Endodermal cell (in vitro differentiated cells): ENCODE results near the gene ABLIM3. TPM values are rescaled to one million over a fixed set of nuclear protein-coding genes. Genes with fewer than 3 reads are reported as not detected.

ENCODE experiments used
- DNase-seq: peaks from one replicate; pipeline ENCODE4 v3.0.0-alpha.2; 2017
- H3K27ac ChIP-seq: 2 replicates; pipeline ENCODE4 v1.5.1; 2013; ENCODE audit warnings: mild to moderate bottlenecking, low read depth, low read length, moderate library complexity
- H3K27me3 ChIP-seq: 2 replicates; pipeline ENCODE4 v1.6.1; 2013; ENCODE audit warnings: mild to moderate bottlenecking, low read length, moderate library complexity; ENCODE audit not compliant: insufficient read depth, control insufficient read depth, poor library complexity, severe bottlenecking
- H3K36me3 ChIP-seq: 2 replicates; pipeline ENCODE4 v1.7.0; 2013; ENCODE audit warnings: mild to moderate bottlenecking, low read length, moderate library complexity; ENCODE audit not compliant: control insufficient read depth, insufficient read depth
- H3K4me1 ChIP-seq: one replicate; pipeline ENCODE4 v1.7.0; 2013; ENCODE audit warnings: low read length; ENCODE audit not compliant: control insufficient read depth, insufficient read depth
- H3K4me3 ChIP-seq: 2 replicates; pipeline ENCODE4 v1.5.1; 2013; ENCODE audit warnings: mild to moderate bottlenecking, low read length, moderate library complexity
- H3K9ac ChIP-seq: 2 replicates; pipeline ENCODE4 v1.6.1; 2013; ENCODE audit warnings: mild to moderate bottlenecking, low read length, moderate library complexity; ENCODE audit not compliant: poor library complexity, severe bottlenecking; ENCODE audit errors: extremely low read depth
- H3K9me3 ChIP-seq: 2 replicates; pipeline ENCODE4 v1.6.1; 2013; ENCODE audit warnings: mild to moderate bottlenecking, low read length, moderate library complexity; ENCODE audit not compliant: control insufficient read depth
- H3K27ac Mint-ChIP-seq: 2 replicates; pipeline ENCODE4 v1.8.0; 2020; ENCODE audit warnings: mixed read lengths
- H3K27me3 Mint-ChIP-seq: 2 replicates; pipeline ENCODE4 v1.8.0; 2021; ENCODE audit warnings: mild to moderate bottlenecking, mixed read lengths; ENCODE audit not compliant: insufficient read depth
- H3K36me3 Mint-ChIP-seq: 2 replicates; pipeline ENCODE4 v1.8.0; 2020; ENCODE audit warnings: low read depth, mixed read lengths
- H3K4me1 Mint-ChIP-seq: 2 replicates; pipeline ENCODE4 v1.8.0; 2020; ENCODE audit warnings: mixed read lengths
- H3K4me3 Mint-ChIP-seq: 2 replicates; pipeline ENCODE4 v1.8.0; 2020; ENCODE audit warnings: mild to moderate bottlenecking, moderate library complexity, mixed read lengths
- H3K9me3 Mint-ChIP-seq: 2 replicates; pipeline ENCODE4 v1.8.0; 2020; ENCODE audit warnings: mild to moderate bottlenecking, mixed read lengths
- WGBS, 2 experiments: methylation state at CpG; one replicate each; pipeline versions ENCODE4 v1.1.5 to v1.1.7; 2013; ENCODE audit warnings: missing lambda C conversion rate in 2 of 2, mixed read lengths in 1 of 2; ENCODE audit not compliant: insufficient coverage in 1 of 2, insufficient read length in 1 of 2; 5-methylcytosine and 5-hydroxymethylcytosine counted together
- total RNA-seq, 2 donors: library from RNA; stranded (reverse); fragmentation: NEBNext Ultra II Directional in 1 of 2; extraction: Animal tissue kit (Norgen Biotek cat#: 25700) in 1 of 2; gene quantifications; 2 replicates in 1 of 2; 3 replicates in 1 of 2; pipeline ENCODE4 v1.2.1, GENCODE V29; 2021
- TF ChIP-seq, protein P1 (sequence below): fragments of 200-600 bp; sonication (generic); conservative IDR thresholded peaks from 2 replicates; pipeline ENCODE4 v1.5.0; 2021; ENCODE audit warnings: antibody characterized with exemption, mild to moderate bottlenecking

ABLIM3 gene
- total RNA-seq, 2 donors from 2014 or later: 0.24 to 0.66 TPM

DNA sequence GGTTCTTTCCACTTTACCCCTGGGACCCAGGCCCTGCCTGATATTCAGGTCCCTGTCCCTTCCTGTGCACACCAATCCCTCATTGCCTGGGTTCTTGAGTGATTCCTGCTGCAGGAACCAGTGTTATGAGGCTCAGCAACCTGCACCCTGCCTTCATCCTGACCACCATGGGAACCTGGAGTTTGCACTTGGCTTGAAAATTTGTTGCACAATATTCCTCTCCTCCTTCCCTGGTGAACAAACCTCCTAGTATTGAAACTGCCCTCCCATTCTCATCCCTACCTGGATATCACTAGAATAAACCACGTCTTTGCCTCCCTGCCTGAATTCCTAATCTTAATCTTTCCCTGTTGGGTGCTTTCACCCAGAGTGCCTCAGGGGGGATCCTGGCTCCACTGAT is 78.3 kb downstream of the ABLIM3 start:
- H3K36me3 ChIP-seq: no peaks in the 10 kb centered on the region
- no peak overlapping the region for H3K9ac ChIP-seq
- no peaks in the 10 kb centered on the region for H3K4me1 ChIP-seq
- Mint-ChIP-seq H3K27me3 (no peaks in the 10 kb centered on the region), H3K27ac (no peak overlapping the region), H3K4me3 (no peak overlapping the region), H3K4me1 (peaks cover 7% of the 10 kb centered on the region), H3K9me3 (no peaks in the 10 kb centered on the region), H3K36me3 (no peaks in the 10 kb centered on the region)
- no peaks in the 10 kb centered on the region for H3K27me3 ChIP-seq
- no peaks in the 10 kb centered on the region for H3K9me3 ChIP-seq
- 80 to 100% methylated on average over 1 of the region's 1 CpG for WGBS, 2 experiments
- TF ChIP-seq, protein P1, sequence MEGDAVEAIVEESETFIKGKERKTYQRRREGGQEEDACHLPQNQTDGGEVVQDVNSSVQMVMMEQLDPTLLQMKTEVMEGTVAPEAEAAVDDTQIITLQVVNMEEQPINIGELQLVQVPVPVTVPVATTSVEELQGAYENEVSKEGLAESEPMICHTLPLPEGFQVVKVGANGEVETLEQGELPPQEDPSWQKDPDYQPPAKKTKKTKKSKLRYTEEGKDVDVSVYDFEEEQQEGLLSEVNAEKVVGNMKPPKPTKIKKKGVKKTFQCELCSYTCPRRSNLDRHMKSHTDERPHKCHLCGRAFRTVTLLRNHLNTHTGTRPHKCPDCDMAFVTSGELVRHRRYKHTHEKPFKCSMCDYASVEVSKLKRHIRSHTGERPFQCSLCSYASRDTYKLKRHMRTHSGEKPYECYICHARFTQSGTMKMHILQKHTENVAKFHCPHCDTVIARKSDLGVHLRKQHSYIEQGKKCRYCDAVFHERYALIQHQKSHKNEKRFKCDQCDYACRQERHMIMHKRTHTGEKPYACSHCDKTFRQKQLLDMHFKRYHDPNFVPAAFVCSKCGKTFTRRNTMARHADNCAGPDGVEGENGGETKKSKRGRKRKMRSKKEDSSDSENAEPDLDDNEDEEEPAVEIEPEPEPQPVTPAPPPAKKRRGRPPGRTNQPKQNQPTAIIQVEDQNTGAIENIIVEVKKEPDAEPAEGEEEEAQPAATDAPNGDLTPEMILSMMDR: no peak
- DNase-seq: no peak
- no peak overlapping the region for H3K4me3 ChIP-seq
- no peak overlapping the region for H3K27ac ChIP-seq

DNA sequence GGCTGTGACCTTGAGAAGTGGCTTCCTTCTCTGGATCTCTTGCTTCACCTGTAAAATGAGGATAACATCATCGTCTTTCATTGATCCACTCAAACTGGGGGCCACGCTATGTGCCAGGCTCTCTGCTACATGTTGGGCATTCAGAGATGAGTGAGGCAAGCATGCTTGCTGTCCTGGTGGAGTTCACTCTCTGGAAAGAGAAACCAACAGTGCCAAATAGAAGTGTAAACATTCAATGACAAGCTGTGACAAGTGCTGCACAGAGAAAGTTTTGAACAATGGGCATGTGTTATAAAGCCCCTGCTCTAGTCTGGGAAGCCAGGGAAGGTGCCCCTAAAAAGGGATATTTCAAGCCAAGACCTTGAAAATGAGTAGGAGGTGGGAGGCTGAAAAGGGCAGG is 79.5 kb downstream of the ABLIM3 start:
- Mint-ChIP-seq H3K4me3 (no peak overlapping the region), H3K9me3 (no peaks in the 10 kb centered on the region), H3K27me3 (no peaks in the 10 kb centered on the region), H3K27ac (no peak overlapping the region), H3K36me3 (no peaks in the 10 kb centered on the region), H3K4me1 (peaks cover 7% of the 10 kb centered on the region)
- no peak overlapping the region for H3K9ac ChIP-seq
- H3K27me3 ChIP-seq: no peaks in the 10 kb centered on the region
- no peak overlapping the region for H3K27ac ChIP-seq
- H3K4me3 ChIP-seq: no peak overlapping the region
- H3K36me3 ChIP-seq: no peaks in the 10 kb centered on the region
- H3K9me3 ChIP-seq: no peaks in the 10 kb centered on the region
- H3K4me1 ChIP-seq: no peaks in the 10 kb centered on the region
- 89 to 97% methylated on average over 2 of the region's 2 CpGs for WGBS, 2 experiments
- TF ChIP-seq, protein P1: no peak
- no peak for DNase-seq

DNA sequence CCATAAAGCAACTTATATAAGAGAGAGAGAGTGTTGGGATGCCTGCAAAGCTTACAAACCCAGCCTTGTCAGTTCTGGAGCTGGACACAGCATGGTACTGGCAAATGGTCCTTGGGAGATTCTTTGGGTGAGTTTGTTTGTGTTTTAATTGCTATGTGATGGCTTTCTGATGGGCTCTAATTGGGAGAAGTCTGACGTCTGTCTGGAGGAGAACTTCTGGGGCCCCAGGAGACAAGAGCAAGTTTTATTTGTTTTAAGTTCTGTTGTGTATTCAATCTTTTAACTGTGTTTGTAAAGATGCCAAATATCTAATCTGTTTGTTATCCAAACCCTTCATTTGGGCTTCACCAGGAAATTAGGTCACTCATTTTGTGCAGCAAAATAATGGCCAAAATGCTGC is 80.0 kb downstream of the ABLIM3 start:
- Mint-ChIP-seq H3K27me3 (peaks cover 2% of the 10 kb centered on the region), H3K36me3 (no peaks in the 10 kb centered on the region), H3K4me3 (no peak overlapping the region), H3K9me3 (no peaks in the 10 kb centered on the region), H3K27ac (no peak overlapping the region), H3K4me1 (peaks cover 7% of the 10 kb centered on the region)
- Histone ChIP-seq H3K4me3 (peak overlapping the region; percentile 5), H3K27me3 (no peaks in the 10 kb centered on the region), H3K9ac (no peak overlapping the region), H3K27ac (no peak overlapping the region), H3K4me1 (no peaks in the 10 kb centered on the region), H3K9me3 (no peaks in the 10 kb centered on the region), H3K36me3 (no peaks in the 10 kb centered on the region)
- TF ChIP-seq, protein P1: no peak
- WGBS, 2 experiments: 48 to 50% methylated on average over 1 of the region's 1 CpG
- no peak for DNase-seq
